ENCODE measurements around the gene ATCAY.

ATCAY gene

GRCh38 chr19:3976495-3977241 lies 96.2 kb downstream of the ATCAY start:
- no peak for DNase-seq (ENCODE audit: low read depth in 1 of 2, low spot score in 1 of 2)
- in situ Hi-C loops (cut with HindIII; ENCODE audit: low pct_unique_long_range_greater_than_20kb, low sequenced_read_pairs), result no loop called here
- no peak for TF ChIP-seq JUND (IDR thresholded peaks at IDR 0.05; ENCODE audit: low read depth)

Data from T47D (cell line).